Measurements from ENCODE around the gene GANC.

DNA sequence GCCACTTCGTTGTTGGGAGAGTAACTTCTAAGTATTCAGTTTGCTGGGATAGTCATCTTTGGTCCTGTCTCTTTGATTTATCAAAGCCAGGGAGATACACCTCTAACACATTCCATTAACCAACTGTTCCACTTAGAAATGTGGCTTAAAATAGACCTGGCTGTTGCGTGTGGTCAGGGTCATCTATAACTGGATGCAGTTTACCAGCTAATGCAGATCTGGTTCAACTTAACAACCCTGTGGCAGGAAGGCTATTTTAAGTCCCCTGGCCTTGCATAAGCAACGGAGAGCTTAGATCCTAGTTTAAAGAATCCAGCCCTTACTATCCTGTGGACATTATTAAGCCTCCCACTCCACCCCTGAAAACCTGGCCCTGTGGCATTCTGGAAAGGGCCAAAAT is 58.2 kb downstream of the GANC start:
- TF ChIP-seq KAT7 (CRISPR knock-in tag; IDR thresholded peaks at IDR 0.05; ENCODE audit: borderline replicate concordance): no peak
- no peak for TF ChIP-seq ELF4 (CRISPR knock-in tag; IDR thresholded peaks at IDR 0.05; ENCODE audit: low read depth)
- TF ChIP-seq, protein P1, sequence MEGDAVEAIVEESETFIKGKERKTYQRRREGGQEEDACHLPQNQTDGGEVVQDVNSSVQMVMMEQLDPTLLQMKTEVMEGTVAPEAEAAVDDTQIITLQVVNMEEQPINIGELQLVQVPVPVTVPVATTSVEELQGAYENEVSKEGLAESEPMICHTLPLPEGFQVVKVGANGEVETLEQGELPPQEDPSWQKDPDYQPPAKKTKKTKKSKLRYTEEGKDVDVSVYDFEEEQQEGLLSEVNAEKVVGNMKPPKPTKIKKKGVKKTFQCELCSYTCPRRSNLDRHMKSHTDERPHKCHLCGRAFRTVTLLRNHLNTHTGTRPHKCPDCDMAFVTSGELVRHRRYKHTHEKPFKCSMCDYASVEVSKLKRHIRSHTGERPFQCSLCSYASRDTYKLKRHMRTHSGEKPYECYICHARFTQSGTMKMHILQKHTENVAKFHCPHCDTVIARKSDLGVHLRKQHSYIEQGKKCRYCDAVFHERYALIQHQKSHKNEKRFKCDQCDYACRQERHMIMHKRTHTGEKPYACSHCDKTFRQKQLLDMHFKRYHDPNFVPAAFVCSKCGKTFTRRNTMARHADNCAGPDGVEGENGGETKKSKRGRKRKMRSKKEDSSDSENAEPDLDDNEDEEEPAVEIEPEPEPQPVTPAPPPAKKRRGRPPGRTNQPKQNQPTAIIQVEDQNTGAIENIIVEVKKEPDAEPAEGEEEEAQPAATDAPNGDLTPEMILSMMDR (IDR thresholded peaks at IDR 0.05): no peak

Measured in WTC11 (cell line).